Measurements from ENCODE around the gene TROAP. TPM values are rescaled to one million over a fixed set of nuclear protein-coding genes. Genes with fewer than 3 reads are reported as not detected.
"Not testable (repeated sequence)": the region's sequence is repeated elsewhere in the genome, so short reads cannot be mapped to it uniquely, and the experiment has no call there.

Gene TROAP
- total RNA-seq, 1 donor from 2014 or later: 0.48 TPM

GRCh38 chr12:49366096-49366651 is 43.1 kb downstream of the TROAP start:
- DNase-seq (ENCODE audit: low spot score): no peak

GRCh38 chr12:49366652-49367380 is 43.8 kb downstream of the TROAP start:
- DNase-seq (ENCODE audit: low spot score): peak; percentile 93
- peak; percentile 92 for ATAC-seq

More at GRCh38 chr12:49366096-49366651, 43.1 kb downstream of the TROAP start:
- peak; percentile 38 for ATAC-seq

- ATAC-seq: no peak
- DNase-seq (ENCODE audit: low spot score): no peak
Measured at GRCh38 chr12:49367381-49368239, 44.6 kb downstream of the TROAP start, which contains the start of gene SPATS2. SPATS2 (plus strand) TSS chr12:49367462; CDS start chr12:49461013, 93,551 bp downstream.

- ATAC-seq (no peak), DNase-seq (ENCODE audit: low spot score) (no peak)
Measured at GRCh38 chr12:49368240-49368600, 45.2 kb downstream of the TROAP start.

GRCh38 chr12:49369411-49370145 is 46.5 kb downstream of the TROAP start:
- ATAC-seq (no peak), DNase-seq (ENCODE audit: low spot score) (no peak)

GRCh38 chr12:49370539-49370938 is 47.5 kb downstream of the TROAP start:
- peak; percentile 31 for DNase-seq (ENCODE audit: low spot score)
- ATAC-seq: no peak

GRCh38 chr12:49375406-49375805 is 52.4 kb downstream of the TROAP start:
- DNase-seq (ENCODE audit: low spot score): no peak
- no peak for ATAC-seq

- DNase-seq (ENCODE audit: low spot score) (no peak), ATAC-seq (no peak)
Measured at GRCh38 chr12:49377386-49377785, 54.3 kb downstream of the TROAP start.

- not testable (repeated sequence) for ATAC-seq; DNase-seq (ENCODE audit: low spot score)
Measured at GRCh38 chr12:49380184-49380583, 57.1 kb downstream of the TROAP start.

Other genes starting within 250 kb of the TROAP start
- not detected for gene DHH, start 228.5 kb upstream of the TROAP start, total RNA-seq
- 17.7 TPM for gene LMBR1L, start 212.4 kb upstream of the TROAP start, total RNA-seq
- gene TUBA1B, start 191.9 kb upstream of the TROAP start, total RNA-seq: 144 TPM
- gene TUBA1A, start 134.2 kb upstream of the TROAP start, total RNA-seq: 4.8 TPM
- gene TUBA1C, start 58.2 kb upstream of the TROAP start, total RNA-seq: 54.9 TPM
- not detected for gene PRPH, start 28.1 kb upstream of the TROAP start, total RNA-seq
- gene C1QL4, start 13.9 kb downstream of the TROAP start, total RNA-seq: not detected
- 42.3 TPM for gene DNAJC22, start 23.6 kb downstream of the TROAP start, total RNA-seq
- 5.9 TPM for gene SPATS2, start 44.2 kb downstream of the TROAP start, total RNA-seq
- 0.13 TPM for gene KCNH3, start 215.8 kb downstream of the TROAP start, total RNA-seq
- 21.0 TPM for gene MCRS1, start 244.9 kb downstream of the TROAP start, total RNA-seq

Data from left lobe of liver (tissue), 2 donors.